ENCODE results near the gene SLC9A9. TPM values are rescaled to one million over a fixed set of nuclear protein-coding genes. Genes with fewer than 3 reads are reported as not detected.

SLC9A9 gene
- total and polyA plus RNA-seq, 2 donors from 2014 or later = 3.7 to 16.5 TPM

DNA sequence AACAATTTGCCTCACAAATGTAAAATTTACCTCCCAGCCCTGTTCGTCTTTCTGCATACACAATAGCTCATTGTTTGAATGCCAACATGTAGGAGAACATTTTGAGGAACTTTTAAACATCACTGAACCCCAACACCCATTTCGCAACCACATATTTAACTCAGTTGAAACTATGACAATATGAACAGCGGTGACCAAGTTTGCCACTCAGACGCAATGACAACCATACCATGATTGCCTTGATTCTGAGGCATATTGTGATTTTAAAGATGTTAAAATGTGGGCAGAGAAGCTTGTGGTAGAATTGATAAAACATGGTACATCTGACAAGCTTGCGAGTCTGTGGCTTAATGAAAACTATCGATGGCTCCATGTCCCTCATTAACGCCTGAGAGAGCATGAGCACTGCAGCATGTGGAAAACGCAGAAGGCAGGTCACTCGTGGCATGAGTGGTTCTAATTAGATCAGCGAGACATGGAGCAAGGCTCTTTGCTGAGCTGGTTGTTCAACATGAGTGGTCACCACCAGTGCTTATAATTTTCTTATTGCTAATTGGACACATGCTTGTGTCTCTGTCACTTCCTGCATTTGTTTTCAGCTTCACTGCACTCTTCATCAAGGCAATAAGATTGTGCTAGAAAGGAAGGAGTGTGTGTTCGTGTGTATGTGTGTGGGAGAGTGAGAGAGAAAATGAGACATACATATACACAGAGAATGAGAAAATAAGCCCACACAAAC lies 611.9 kb downstream of the SLC9A9 start:
- no peak overlapping the region for H3K4me3 ChIP-seq (ENCODE audit: low read length in 3 of 3)
- no peaks in the 10 kb centered on the region for H3K9me3 ChIP-seq (ENCODE audit: control insufficient read depth in 2 of 3, insufficient read depth in 1 of 3, low read length in 3 of 3)
- peak in 4 of 5 donors; percentile 18 to 62 (median 50) for DNase-seq
- FAIRE-seq = no peak
- TF ChIP-seq, protein P1, sequence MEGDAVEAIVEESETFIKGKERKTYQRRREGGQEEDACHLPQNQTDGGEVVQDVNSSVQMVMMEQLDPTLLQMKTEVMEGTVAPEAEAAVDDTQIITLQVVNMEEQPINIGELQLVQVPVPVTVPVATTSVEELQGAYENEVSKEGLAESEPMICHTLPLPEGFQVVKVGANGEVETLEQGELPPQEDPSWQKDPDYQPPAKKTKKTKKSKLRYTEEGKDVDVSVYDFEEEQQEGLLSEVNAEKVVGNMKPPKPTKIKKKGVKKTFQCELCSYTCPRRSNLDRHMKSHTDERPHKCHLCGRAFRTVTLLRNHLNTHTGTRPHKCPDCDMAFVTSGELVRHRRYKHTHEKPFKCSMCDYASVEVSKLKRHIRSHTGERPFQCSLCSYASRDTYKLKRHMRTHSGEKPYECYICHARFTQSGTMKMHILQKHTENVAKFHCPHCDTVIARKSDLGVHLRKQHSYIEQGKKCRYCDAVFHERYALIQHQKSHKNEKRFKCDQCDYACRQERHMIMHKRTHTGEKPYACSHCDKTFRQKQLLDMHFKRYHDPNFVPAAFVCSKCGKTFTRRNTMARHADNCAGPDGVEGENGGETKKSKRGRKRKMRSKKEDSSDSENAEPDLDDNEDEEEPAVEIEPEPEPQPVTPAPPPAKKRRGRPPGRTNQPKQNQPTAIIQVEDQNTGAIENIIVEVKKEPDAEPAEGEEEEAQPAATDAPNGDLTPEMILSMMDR (IDR thresholded peaks at IDR 0.05; ENCODE audit: borderline replicate concordance, extremely low read depth, insufficient read depth) = no peak
- no peak overlapping the region for H3K27ac ChIP-seq (ENCODE audit: low read depth in 2 of 2, low read length in 2 of 2)
- no peak overlapping the region for H3K9ac ChIP-seq (ENCODE audit: low read length in 3 of 3)
- H3K27me3 ChIP-seq (ENCODE audit: control insufficient read depth, insufficient read depth, low read length) = no peaks in the 10 kb centered on the region
- intact Hi-C loops (cut with DNase I) = no loop called here
- peaks cover 0 to 8% (median 0%) of the 10 kb centered on the region in 3 donors for H3K4me1 ChIP-seq (ENCODE audit: control insufficient read depth in 2 of 3, insufficient read depth in 2 of 3, low read depth in 1 of 3, low read length in 3 of 3)
- no peaks in the 10 kb centered on the region for H3K36me3 ChIP-seq (ENCODE audit: control insufficient read depth in 2 of 3, insufficient read depth in 3 of 3, low read length in 3 of 3)

GRCh38 chr3:143235614-143236204 lies 612.6 kb downstream of the SLC9A9 start:
- FAIRE-seq (no peak), DNase-seq (no peak)
- Histone ChIP-seq H3K27ac (ENCODE audit: low read depth in 2 of 2, low read length in 2 of 2) (no peak overlapping the region), H3K4me1 (ENCODE audit: control insufficient read depth in 2 of 3, insufficient read depth in 2 of 3, low read depth in 1 of 3, low read length in 3 of 3) (peaks cover 0 to 8% (median 0%) of the 10 kb centered on the region in 3 donors), H3K9ac (ENCODE audit: low read length in 3 of 3) (no peak overlapping the region), H3K36me3 (ENCODE audit: control insufficient read depth in 2 of 3, insufficient read depth in 3 of 3, low read length in 3 of 3) (no peaks in the 10 kb centered on the region), H3K9me3 (ENCODE audit: control insufficient read depth in 2 of 3, insufficient read depth in 1 of 3, low read length in 3 of 3) (no peaks in the 10 kb centered on the region), H3K27me3 (ENCODE audit: control insufficient read depth, insufficient read depth, low read length) (no peaks in the 10 kb centered on the region), H3K4me3 (ENCODE audit: low read length in 3 of 3) (no peak overlapping the region)
- intact Hi-C loops (cut with DNase I) = no loop called here
- TF ChIP-seq, protein P1 (IDR thresholded peaks at IDR 0.05; ENCODE audit: borderline replicate concordance, extremely low read depth, insufficient read depth) = no peak

GRCh38 chr3:143234526-143234925 lies 613.7 kb downstream of the SLC9A9 start:
- H3K27ac ChIP-seq (ENCODE audit: low read depth in 2 of 2, low read length in 2 of 2) = no peak overlapping the region
- H3K27me3 ChIP-seq (ENCODE audit: control insufficient read depth, insufficient read depth, low read length) = no peaks in the 10 kb centered on the region
- TF ChIP-seq, protein P1 (IDR thresholded peaks at IDR 0.05; ENCODE audit: borderline replicate concordance, extremely low read depth, insufficient read depth) = no peak
- FAIRE-seq (no peak), DNase-seq (no peak)
- no peak overlapping the region for H3K4me3 ChIP-seq (ENCODE audit: low read length in 3 of 3)
- no peaks in the 10 kb centered on the region for H3K36me3 ChIP-seq (ENCODE audit: control insufficient read depth in 2 of 3, insufficient read depth in 3 of 3, low read length in 3 of 3)
- no peak overlapping the region for H3K9ac ChIP-seq (ENCODE audit: low read length in 3 of 3)
- no peaks in the 10 kb centered on the region for H3K9me3 ChIP-seq (ENCODE audit: control insufficient read depth in 2 of 3, insufficient read depth in 1 of 3, low read length in 3 of 3)
- intact Hi-C loops (cut with DNase I) = no loop called here
- H3K4me1 ChIP-seq (ENCODE audit: control insufficient read depth in 2 of 3, insufficient read depth in 2 of 3, low read depth in 1 of 3, low read length in 3 of 3) = peaks cover 0 to 8% (median 0%) of the 10 kb centered on the region in 3 donors
